Dermis microvascular lymphatic vessel endothelial cell (primary cell): Measurements from ENCODE around the gene QSOX1. TPM values are rescaled to one million over a fixed set of nuclear protein-coding genes. Genes with fewer than 3 reads are reported as not detected.

Source experiments
- DNase-seq, 2 donors: peaks; one replicate each; pipeline versions ENCODE4 v3.0.0 to v3.0.0-alpha.2; 2010; ENCODE audit warnings: low read depth in 2 of 2
- total RNA-seq: library from RNA; depleted of rRNA; stranded (reverse); fragments of >200 nt; gene quantifications from 2 replicates; pipeline ENCODE4 v1.2.1, GENCODE V29; 2014

The QSOX1 gene
- total RNA-seq, 1 donor from 2014 or later: 47.9 TPM

GRCh38 chr1:180150982-180151381 lies 3.7 kb upstream of the QSOX1 start:
- peak; percentile 53 to 77 for DNase-seq

- DNase-seq: peak; percentile 77 to 92
Observed at GRCh38 chr1:180151508-180151907, 3.2 kb upstream of the QSOX1 start.

GRCh38 chr1:180152588-180152987 lies 2.1 kb upstream of the QSOX1 start:
- no peak for DNase-seq

- DNase-seq: no peak
Observed at GRCh38 chr1:180153032-180153431, 1.6 kb upstream of the QSOX1 start.

GRCh38 chr1:180154003-180154324 lies 705 bp upstream of the QSOX1 start:
- DNase-seq: no peak

GRCh38 chr1:180155182-180155682 lies 563 bp downstream of the QSOX1 start:
- DNase-seq: peak in 1 of 2 donors; percentile 29

- no peak for DNase-seq
Observed at GRCh38 chr1:180156201-180156600, 1.5 kb downstream of the QSOX1 start.

- DNase-seq: no peak
Observed at GRCh38 chr1:180156631-180157091, 2.0 kb downstream of the QSOX1 start.

GRCh38 chr1:180157108-180157507 lies 2.4 kb downstream of the QSOX1 start:
- DNase-seq: peak in 1 of 2 donors; percentile 17

- peak in 1 of 2 donors; percentile 58 for DNase-seq
Observed at GRCh38 chr1:180157576-180158057, 2.9 kb downstream of the QSOX1 start.

- no peak for DNase-seq
Observed at GRCh38 chr1:180158149-180159147, 3.8 kb downstream of the QSOX1 start.

- DNase-seq: no peak
Observed at GRCh38 chr1:180160357-180160756, 5.7 kb downstream of the QSOX1 start.

GRCh38 chr1:180163041-180163440 lies 8.4 kb downstream of the QSOX1 start:
- no peak for DNase-seq

GRCh38 chr1:180165096-180165495 lies 10.4 kb downstream of the QSOX1 start:
- DNase-seq: no peak

- DNase-seq: no peak
Observed at GRCh38 chr1:180165509-180166435, 11.1 kb downstream of the QSOX1 start.

GRCh38 chr1:180166436-180166800 lies 11.7 kb downstream of the QSOX1 start:
- no peak for DNase-seq

- DNase-seq: peak in 1 of 2 donors; percentile 38
Observed at GRCh38 chr1:180167021-180167701, 12.5 kb downstream of the QSOX1 start.

GRCh38 chr1:180167721-180168467 lies 13.2 kb downstream of the QSOX1 start:
- peak in 1 of 2 donors; percentile 38 for DNase-seq

- peak in 1 of 2 donors; percentile 64 for DNase-seq
Observed at GRCh38 chr1:180168786-180169639, 14.3 kb downstream of the QSOX1 start.
